ENCODE measurements around the gene CCDC57.

CCDC57 gene

GRCh38 chr17:82098939-82099763 lies 113.5 kb downstream of the CCDC57 start:
- no peak for DNase-seq (ENCODE audit: low read depth in 2 of 2)
- TF ChIP-seq, protein P1, sequence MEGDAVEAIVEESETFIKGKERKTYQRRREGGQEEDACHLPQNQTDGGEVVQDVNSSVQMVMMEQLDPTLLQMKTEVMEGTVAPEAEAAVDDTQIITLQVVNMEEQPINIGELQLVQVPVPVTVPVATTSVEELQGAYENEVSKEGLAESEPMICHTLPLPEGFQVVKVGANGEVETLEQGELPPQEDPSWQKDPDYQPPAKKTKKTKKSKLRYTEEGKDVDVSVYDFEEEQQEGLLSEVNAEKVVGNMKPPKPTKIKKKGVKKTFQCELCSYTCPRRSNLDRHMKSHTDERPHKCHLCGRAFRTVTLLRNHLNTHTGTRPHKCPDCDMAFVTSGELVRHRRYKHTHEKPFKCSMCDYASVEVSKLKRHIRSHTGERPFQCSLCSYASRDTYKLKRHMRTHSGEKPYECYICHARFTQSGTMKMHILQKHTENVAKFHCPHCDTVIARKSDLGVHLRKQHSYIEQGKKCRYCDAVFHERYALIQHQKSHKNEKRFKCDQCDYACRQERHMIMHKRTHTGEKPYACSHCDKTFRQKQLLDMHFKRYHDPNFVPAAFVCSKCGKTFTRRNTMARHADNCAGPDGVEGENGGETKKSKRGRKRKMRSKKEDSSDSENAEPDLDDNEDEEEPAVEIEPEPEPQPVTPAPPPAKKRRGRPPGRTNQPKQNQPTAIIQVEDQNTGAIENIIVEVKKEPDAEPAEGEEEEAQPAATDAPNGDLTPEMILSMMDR (IDR thresholded peaks at IDR 0.05; ENCODE audit: low read depth, low read length), result no peak
- peak overlapping the region; percentile 39 to 56 for H3K4me3 ChIP-seq (replicated peaks in 1 of 2; ENCODE audit: low read depth in 2 of 2, low read length in 2 of 2)

- TF ChIP-seq, protein P1 (IDR thresholded peaks at IDR 0.05; ENCODE audit: low read depth, low read length), result peak; percentile 39
- peak within 1 kb of the TSS; percentile 72 to 77 for H3K4me3 ChIP-seq (replicated peaks in 1 of 2; ENCODE audit: low read depth in 2 of 2, low read length in 2 of 2)
- DNase-seq (ENCODE audit: low read depth in 2 of 2), result peak; percentile 95 to 98
Observed at GRCh38 chr17:82098169-82098938, 114.3 kb downstream of the CCDC57 start, which contains the start of gene FASN. Gene FASN, minus strand, starts transcription at chr17:82098236. Its CDS starts 1,791 bp downstream, at chr17:82096445.

DNA sequence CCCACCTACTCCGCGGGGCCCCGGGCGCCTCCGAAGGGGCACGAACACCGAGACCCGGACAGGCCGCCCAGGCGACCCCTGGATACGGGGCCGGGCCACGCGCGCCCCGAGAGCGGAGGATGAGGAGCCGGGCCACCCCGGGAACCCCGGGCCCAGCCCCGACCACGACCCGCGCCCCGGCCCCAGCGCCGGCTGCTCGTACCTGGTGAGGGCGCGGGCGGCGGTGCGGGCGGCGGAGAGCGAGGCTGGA lies 114.8 kb downstream of the CCDC57 start:
- TF ChIP-seq, protein P1 (IDR thresholded peaks at IDR 0.05; ENCODE audit: low read depth, low read length), result no peak
- H3K4me3 ChIP-seq (replicated peaks in 1 of 2; ENCODE audit: low read depth in 2 of 2, low read length in 2 of 2), result peak overlapping the region; percentile 72 to 77
- DNase-seq (ENCODE audit: low read depth in 2 of 2), result no peak

- DNase-seq (ENCODE audit: low read depth in 2 of 2), result peak; percentile 53 to 81
- TF ChIP-seq, protein P1 (IDR thresholded peaks at IDR 0.05; ENCODE audit: low read depth, low read length), result no peak
- peak overlapping the region; percentile 72 to 77 for H3K4me3 ChIP-seq (replicated peaks in 1 of 2; ENCODE audit: low read depth in 2 of 2, low read length in 2 of 2)
Observed at GRCh38 chr17:82097184-82097918, 115.3 kb downstream of the CCDC57 start.

GRCh38 chr17:82096709-82097183 lies 115.9 kb downstream of the CCDC57 start:
- no peak for DNase-seq (ENCODE audit: low read depth in 2 of 2)
- TF ChIP-seq, protein P1 (IDR thresholded peaks at IDR 0.05; ENCODE audit: low read depth, low read length), result no peak
- H3K4me3 ChIP-seq (replicated peaks in 1 of 2; ENCODE audit: low read depth in 2 of 2, low read length in 2 of 2), result peak overlapping the region; percentile 72 to 77

Data from cardiac fibroblast (primary cell).